NOMO-1 (cell line): Measurements from ENCODE around the gene GALNT2.

Source experiments
- DNase-seq, 2 experiments: peaks; one replicate each; lab custom pipeline; 2025; ENCODE audit not compliant: unreplicated experiment in 2 of 2; lab: John Stamatoyannopoulos, UW

GALNT2 gene

DNA sequence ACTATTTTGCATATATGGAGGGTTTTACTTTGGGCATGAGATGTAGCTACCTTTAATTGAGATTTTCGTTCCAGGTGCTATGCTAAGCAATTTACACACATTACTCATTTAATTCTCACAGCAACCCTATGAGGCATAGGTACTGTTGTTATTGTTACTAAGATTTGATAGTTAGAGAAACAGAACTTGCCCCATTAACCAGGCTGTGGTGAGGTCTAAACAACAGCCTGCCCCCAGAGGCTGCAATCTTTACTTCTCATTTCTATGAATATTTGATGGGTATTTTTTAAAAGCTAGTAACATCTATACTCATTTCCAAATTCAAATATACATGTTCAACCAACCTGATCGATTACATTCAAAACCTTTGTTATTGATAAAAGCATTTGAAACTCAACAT is 155.6 kb downstream of the GALNT2 start:
- no peak for DNase-seq

DNA sequence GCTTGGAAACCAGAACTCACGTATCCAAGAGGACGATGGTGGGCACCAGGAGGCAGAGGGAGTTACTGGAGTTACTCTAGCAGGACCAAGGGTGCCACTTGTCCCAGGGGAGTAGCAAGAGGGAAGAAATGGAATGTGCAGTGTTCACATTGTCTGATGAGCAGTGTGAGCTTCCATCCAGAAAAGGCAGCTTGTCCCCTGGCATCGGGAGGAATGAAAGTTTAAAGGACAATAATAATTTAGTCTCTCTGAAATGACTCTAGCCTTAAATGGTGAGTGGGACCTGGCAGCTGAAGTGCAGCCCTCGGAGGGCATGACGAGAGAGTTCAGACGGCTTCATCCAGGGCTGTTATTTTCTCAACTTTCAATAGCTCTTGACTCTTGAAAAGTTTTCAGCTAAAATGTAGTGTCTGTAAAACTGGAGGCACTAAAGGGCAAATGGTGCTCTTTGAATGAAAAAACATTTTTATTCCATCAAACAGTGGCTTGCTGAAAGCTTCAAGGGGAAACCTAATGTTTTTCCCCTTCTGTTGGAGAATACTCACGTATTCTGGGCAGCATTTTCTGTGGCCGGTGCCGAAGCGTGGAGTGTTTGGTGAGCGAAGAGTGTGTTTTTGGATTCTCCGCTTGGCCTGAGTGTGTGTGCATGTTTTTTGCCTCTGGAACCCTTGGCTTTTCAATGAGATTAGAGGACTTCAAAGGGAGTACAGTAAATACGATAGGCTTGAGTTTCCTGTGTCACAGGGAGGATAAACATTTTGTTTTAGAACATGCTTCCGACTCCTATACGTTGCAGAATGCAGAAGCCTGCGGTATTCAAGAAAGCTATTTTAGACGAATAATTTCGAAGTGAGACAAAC is 157.3 kb downstream of the GALNT2 start:
- no peak for DNase-seq

DNA sequence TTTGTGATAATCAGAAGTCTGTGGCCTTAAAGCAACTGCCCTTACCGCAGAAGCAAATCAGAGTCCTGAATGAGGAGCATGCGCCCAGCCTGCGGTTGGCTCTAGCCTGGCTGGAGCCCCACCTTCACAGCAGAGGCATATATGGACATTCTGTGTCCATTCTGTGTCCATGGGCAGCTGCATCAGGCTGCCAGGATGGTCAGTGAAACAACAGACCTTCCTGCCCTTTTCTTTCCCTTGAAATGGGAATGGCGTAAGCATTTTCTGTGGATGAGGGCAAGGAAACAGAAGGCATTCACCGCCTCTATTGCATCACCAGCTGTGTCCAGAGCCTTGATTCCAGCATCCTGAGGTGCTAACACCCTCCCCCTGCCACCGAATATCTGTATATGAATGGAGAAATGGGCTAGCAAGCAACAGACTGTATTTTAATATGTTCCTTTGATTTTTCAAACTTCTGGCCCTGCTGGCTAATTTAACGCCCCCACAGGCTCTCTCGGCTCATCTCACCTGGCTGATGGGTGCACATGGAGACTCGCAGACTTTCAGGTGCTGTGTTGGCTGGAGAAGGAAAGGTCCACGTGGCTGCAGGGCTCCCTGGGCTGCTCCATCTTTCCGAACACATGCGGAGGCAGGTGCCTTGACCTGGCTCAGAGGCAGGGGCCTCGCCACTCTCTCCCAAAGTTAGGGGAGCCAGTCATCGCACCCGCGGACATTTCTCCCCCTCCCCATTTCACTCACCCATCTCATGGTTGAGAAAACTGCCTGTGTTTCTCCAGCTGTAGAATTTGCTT is 159.2 kb downstream of the GALNT2 start:
- no peak for DNase-seq

DNA sequence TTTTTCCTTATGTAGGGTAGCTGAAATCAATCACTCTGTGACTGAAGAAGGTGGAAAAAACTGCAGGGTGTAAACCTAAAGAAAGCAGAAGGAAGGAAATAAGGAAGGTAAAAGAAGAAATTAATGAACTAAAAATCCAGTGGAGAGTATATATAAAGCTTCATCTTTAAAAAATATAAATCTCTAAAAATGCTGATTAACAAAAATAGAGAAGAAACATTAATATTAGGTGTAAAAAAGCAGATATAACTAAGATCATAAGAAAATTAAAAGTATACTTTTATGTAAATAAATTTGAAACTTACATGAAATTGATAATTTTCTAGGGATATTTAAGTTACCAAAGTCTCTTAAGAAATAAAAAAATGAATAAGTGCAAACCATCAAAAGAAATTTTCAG is 159.8 kb downstream of the GALNT2 start:
- DNase-seq, result no peak

DNA sequence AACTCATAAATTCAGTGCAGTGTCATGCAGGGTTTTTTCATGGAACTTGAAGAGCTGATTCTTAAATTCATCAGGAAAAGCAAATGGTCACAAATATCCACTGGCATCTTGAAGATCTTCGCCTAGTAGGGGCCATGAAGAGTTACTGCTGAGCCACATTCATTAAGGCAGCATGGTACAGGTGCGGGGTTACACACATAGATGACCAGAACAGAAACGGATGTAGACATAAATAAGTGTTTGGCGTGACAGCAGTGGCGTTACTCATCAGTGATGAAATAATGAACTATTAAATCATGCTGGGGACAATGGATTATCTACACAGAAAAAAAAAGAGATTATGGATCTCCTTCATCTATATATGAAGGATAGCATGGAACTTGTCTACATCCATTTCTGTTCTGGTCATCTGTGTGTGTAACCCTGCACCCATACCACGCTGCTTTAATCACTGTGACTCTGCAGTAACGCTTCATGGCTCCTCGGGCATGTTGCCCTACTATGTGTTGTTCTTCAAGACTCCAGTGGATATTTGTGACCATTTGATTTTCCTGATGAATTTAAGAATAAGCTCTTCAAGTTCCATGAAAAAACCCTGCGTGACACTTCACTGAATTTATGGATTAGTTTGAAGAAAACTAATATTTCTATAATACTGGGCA is 161.3 kb downstream of the GALNT2 start:
- DNase-seq, result peak in 1 of 2 experiments; percentile 9

DNA sequence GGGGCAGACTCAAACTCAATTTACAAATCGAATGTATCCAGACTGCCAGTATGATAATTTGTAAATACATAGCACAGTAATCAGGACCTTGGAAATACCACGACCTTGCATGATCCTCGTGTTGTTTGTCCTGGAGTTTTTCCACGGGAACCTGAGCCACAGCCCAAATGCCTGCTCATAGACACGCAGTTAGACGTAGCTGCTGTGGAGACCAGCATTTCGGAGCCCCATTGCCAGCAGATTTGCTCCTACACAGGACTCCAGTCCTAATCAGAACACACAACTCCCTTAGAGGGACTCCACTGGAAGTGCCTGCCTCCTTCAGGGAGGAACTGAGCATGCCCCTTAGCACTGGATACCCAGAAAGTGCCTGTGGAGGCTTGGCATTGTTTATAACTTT is 163.2 kb downstream of the GALNT2 start:
- DNase-seq, result no peak

DNA sequence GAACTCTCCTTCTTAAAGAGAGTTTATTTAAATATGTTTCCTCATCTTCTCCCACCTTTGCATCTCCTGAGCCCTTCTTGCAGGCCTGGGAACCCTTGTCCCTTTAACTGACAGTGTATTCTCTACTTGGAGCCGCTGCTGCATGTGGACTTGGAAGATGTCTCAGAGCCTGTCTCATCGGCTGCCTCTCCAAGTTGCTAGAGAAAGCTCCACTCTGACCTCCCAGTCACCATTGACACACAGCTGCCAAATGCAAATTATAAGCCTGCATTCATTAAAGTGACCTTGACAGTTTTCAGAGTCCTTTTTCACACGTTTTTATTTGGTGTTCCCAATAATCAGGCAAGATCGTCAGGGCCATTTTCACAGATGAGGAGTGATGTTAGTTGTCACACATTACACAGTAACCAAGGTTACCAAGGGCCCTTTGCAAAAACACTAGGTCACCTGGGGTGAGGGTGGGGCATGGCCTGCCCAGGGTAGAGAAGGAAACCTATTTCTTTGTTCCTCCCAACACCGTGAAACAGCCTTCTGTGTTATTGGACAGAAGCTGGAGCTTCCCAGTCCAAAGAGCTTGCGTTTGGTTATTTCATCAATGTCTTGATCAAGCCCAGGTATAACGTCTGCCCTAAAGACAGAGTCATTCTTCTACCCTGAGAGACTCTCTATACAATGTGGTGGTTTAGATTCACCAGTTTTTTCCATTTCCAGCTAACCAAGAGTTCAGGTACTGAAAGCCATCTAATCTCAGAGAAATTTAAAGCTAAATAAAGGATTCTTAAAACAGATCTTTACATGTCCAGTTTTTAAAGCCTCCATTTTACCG is 164.1 kb downstream of the GALNT2 start:
- no peak for DNase-seq

DNA sequence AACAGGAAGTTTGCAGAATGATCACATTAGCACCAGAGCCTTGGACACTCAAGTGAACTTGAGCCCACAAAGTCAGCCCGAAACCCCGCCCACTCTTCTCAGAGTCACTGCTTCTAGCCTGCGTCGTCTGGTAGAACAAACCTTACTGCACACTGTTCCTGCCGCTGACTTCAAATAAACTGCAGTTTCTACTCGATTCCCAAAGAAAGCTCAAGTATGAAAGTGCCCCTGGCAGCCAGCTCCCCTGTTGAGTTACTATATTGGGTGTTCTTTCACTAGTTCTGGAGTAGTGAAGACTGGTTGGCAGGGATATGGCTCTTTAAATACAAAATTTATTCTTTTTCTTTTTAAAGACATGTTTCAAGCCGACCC is 164.7 kb downstream of the GALNT2 start:
- no peak for DNase-seq

DNA sequence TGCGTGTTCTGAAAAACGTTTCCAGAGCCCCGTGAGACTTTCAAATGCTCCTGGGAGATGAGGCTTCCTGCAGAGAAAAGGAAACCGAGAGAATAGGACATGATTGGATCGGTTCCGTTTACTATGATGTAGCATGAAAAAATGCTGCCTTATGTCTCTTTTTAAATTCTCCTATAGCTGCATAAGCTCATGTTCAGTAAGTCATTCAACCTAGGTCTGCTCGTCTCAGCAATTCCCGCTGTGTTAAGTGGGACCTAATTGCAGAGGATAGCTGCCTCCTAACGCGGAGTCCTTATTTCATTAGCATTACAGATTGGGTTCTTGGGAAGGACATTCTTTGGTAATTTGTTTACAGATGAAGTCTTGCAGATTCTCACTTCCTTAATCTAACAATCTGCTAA is 165.3 kb downstream of the GALNT2 start:
- DNase-seq, result no peak

DNA sequence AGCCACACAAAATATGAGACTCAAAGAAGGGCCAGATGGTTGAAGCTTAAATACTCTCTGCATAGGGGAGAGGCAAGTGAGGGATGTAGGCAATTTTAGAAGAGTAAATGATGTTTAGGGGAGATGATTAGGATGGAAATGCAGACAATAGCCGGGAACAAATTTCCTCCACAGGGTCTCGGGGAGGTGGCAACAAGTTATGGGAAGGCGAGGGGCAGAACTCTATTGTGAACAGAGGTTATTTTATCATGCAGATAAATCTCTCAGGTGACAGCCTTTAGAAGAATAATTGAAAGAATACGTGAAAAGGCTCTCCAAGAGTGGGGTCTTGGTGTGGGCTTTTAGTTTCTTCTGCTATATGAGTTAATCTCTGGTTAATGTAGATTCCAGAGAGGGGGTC is 166.7 kb downstream of the GALNT2 start:
- DNase-seq, result no peak

DNA sequence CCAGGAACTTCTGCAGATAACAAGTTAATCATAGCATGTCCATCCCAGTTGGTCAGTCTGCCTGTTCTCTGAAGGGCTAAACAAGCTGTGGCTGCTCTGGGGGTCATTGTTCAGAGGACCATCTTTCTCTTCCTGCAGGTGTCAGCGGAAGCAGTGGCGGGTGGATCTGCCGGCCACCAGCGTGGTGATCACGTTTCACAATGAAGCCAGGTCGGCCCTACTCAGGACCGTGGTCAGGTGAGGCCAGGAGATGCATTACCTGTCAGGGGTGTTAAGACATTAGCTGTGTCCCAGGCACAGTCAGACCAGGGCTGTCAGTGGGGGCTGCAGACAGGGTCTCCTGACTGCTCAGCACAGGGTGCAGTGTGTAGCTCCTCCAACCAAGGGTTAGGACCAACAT is 168.8 kb downstream of the GALNT2 start:
- DNase-seq, result no peak

DNA sequence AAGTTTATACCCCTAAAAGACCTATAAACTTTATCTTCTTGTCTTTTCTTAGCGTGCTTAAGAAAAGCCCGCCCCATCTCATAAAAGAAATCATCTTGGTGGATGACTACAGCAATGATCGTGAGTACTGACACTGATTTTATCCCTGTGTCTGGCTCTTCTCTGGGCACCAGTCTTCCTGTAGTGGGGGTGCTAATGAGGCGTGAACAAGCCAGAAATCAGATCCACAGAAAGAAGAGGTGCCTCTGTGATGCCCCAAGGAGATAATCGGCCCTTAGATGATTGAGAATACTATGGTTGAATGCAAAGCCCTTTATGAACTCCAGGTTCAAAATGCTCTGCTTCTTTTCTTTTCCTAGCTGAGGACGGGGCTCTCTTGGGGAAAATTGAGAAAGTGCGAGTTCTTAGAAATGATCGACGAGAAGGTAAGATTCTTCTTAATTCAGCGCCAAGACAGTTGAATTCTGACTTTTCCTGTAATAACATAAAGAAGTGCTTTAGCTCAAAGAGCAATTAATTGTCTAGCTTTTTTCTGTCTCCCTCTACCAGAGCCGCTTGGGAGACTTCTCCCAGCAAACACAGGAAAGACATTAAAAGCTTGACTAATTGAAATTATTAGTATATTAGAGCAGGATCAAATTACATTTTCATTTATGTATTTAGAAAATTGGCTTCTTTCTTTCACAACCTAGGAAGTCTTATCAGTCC is 169.4 kb downstream of the GALNT2 start:
- no peak for DNase-seq

DNA sequence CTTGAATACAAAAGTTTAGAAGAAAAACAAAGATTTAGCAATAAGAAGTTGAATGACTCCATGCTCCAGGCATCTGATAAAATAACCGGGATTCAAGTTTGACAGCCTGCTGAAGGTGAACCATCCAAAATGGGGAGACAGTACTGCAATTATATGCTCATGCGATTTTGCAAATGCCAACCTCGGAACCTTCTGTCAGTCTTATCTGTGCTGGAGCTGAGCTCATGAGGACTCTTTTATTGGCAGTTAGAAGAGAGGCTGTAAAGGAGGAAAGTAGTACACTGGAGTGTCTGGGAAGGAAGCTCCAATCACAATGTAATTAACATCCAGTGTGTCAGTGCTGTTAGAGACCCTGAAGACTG is 170.0 kb downstream of the GALNT2 start:
- no peak for DNase-seq

DNA sequence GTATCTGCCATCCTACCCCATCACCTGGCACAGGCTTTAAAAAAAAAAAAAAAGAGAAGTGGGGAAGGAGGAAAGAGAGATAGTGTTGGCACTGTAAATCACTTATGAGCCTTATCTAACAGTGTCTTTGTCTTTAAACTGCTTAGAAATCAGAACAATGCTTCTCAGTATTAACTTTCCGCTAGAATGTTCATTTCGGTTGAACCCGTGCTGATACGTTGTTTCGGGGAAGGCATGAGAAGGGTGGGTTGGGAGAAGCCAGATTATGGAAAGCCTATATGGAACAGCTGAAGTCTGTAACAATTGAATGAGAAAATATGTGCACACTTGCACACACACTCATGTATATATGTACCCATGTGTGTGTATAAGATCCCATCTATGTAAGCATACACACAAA is 170.8 kb downstream of the GALNT2 start:
- DNase-seq, result no peak

DNA sequence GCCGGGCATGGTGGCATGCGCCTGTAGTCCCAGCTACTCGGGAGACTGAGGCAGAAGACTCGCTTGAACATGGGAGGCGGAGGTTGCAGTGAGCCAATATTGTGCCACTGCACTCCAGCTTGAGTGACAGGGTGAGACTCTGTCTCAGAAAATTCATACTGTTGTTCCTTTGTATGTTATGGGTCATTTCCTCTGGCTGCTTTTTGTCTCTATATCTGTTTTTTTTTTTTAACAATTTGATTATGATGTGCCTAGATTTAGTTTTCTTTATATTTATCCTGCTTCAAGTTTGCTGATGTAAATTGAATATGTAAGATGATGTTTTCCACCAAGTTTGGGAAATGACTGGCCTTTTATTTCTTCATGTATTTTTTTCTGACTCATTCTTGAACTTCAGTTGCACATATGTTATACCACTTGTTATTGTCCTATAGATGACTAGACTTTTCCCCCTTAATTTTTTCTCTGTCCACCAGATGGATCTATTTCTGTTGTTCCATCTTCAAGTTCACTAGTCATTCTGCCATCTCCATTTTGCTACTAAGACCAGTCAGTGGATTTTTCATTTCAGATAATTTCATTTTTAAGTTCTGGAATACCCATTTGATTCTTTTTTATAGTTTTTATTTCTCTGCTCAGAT is 173.5 kb downstream of the GALNT2 start:
- no peak for DNase-seq

DNA sequence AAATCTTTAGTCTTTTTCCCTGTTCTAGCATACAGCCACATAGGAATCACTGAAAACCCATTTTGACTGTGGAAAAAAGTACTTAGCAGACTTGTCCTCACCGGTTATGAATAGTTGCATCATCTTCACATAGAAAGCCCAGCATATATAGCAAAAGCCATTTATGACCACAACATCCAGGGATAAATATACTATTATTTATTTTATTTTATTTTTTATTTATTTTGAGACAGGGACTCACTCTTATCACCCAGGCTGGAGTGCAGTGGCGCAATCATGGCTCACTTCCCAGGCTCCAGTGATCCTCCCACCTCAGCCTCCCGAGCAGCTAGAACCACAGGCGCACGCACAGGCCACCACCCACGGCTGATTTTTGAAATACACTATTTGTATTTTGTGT is 175.3 kb downstream of the GALNT2 start:
- DNase-seq, result no peak

DNA sequence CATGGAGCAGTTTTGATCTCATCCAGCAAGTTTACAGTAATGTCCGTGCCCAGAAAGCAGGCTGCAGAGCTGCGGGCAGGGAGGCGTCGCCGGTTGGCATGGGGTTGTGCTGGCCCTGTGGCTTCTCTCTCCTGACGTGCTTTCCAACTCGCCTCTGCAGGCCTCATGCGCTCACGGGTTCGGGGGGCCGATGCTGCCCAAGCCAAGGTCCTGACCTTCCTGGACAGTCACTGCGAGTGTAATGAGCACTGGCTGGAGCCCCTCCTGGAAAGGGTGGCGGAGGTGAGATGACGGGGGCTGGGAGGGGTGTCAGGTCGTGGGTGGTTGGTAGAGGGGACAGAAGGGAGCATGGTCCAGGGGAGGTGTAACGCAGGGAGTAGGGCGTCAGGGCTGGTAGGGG is 176.1 kb downstream of the GALNT2 start:
- DNase-seq, result no peak

DNA sequence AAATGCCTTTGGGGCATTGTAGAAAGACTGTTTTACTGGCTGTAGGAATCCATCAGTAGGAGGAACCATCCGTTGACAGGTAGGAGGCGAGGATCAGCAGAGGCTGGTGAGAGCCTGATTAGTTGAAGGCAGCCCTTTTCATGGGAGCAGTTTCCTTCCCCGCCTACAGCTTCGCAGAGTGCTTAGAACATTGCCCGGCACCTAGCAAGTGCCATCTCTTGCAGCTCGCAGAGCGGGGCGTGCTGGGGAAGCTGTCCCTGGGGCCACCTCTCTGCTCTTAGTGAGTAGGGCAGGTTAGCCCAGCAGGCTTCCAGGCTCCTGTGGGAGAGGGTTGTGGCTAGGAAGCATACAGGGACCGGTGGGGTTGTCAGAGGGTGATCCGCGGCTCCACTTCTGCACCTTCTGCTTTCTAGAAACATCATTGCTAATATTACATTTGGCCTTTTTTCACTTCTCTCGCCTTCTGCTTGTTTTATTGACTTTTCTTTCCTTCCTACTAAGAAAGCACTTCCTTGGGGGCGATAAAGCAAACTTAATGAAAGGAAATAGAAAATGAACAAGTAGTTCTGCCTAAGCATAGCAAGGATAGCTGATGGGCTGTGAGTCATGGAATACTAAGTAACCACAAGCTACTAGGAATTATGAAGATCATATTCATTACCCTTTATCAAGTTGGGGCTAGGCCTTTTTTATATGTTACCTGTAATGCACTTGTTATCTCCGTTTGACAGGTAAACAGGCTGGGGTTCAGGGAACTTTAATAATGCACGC is 176.7 kb downstream of the GALNT2 start:
- DNase-seq, result no peak

DNA sequence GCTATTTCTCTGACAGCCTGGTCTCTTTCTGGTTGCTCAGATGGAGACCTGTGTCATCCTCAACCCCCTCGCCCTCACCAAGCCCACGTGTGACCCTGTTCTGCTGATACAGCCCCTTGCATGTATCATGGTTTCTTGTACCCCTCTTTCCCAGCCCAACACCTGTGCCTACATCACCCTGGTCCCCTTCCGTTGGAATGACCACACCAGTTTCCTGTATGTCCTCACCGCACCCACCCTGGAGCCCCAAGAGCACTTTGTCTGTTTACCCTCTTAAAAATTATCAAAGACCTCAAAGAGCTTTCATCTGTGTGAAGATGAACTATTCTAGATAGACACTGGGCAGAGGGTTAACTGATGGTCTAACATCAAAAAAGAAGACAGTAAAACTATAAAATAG is 179.5 kb downstream of the GALNT2 start:
- DNase-seq, result no peak
